GM23338 (cell line): ENCODE results near the gene PTPRN2. TPM values are rescaled to one million over a fixed set of nuclear protein-coding genes. Genes with fewer than 3 reads are reported as not detected.
"Not testable (repeated sequence)": the region's sequence is repeated elsewhere in the genome, so short reads cannot be mapped to it uniquely, and the experiment has no call there.

ENCODE experiments used
- ATAC-seq: fragments of 200-7000 bp; cut with Tn5 transposase; 3 replicates; pipeline ENCODE4 v1.9.1; 2020
- DNase-seq: peaks from one replicate; pipeline ENCODE4 v3.0.0-alpha.2; 2015; ENCODE audit warnings: low spot score
- H2AFZ ChIP-seq: fragments of 200-600 bp; sonication (generic); 2 replicates; pipeline ENCODE4 v1.8.0; 2016; ENCODE audit warnings: antibody characterized with exemption, mild to moderate bottlenecking, moderate library complexity
- H3F3A ChIP-seq: fragments of 200-600 bp; sonication (generic); replicated peaks from 2 replicates; pipeline ENCODE4 v1.8.0; 2017; ENCODE audit warnings: antibody characterized with exemption, mixed run types, low read depth
- H3K27ac ChIP-seq: fragments of 200-600 bp; sonication (generic); 2 replicates; pipeline ENCODE4 v1.6.1; 2016; ENCODE audit warnings: low read depth
- H3K27me3 ChIP-seq: fragments of 200-600 bp; sonication (generic); 2 replicates; pipeline ENCODE4 v1.8.0; 2016; ENCODE audit warnings: mild to moderate bottlenecking, mixed run types, moderate library complexity; ENCODE audit not compliant: insufficient read depth
- H3K36me3 ChIP-seq: fragments of 200-600 bp; sonication (generic); 2 replicates; pipeline ENCODE4 v1.8.0; 2016; ENCODE audit warnings: mild to moderate bottlenecking; ENCODE audit not compliant: insufficient read depth
- H3K4me1 ChIP-seq: fragments of 200-600 bp; sonication (generic); 2 replicates; pipeline ENCODE4 v1.8.0; 2016; ENCODE audit warnings: mild to moderate bottlenecking, moderate library complexity; ENCODE audit not compliant: insufficient read depth
- H3K4me2 ChIP-seq: fragments of 200-600 bp; sonication (generic); 2 replicates; pipeline ENCODE4 v1.7.1; 2017; ENCODE audit warnings: mixed run types
- H3K4me3 ChIP-seq: fragments of 200-600 bp; sonication (generic); 2 replicates; pipeline ENCODE4 v1.6.1; 2016; ENCODE audit warnings: mixed run types
- H3K79me2 ChIP-seq: fragments of 200-600 bp; sonication (generic); replicated peaks from 2 replicates; pipeline ENCODE4 v1.8.0; 2017; ENCODE audit warnings: mild to moderate bottlenecking; ENCODE audit not compliant: insufficient read depth
- H3K9me2 ChIP-seq: fragments of 200-600 bp; sonication (generic); 2 replicates; pipeline ENCODE4 v1.8.0; 2017; ENCODE audit not compliant: insufficient read depth
- H4K20me1 ChIP-seq: fragments of 200-600 bp; sonication (generic); replicated peaks from 2 replicates; pipeline ENCODE4 v1.8.0; 2017; ENCODE audit warnings: mild to moderate bottlenecking; ENCODE audit not compliant: insufficient read depth
- H3K27ac Mint-ChIP-seq: 2 replicates; pipeline ENCODE4 v1.8.0; 2020; ENCODE audit warnings: inconsistent platforms, mild to moderate bottlenecking, moderate library complexity, mixed read lengths
- H3K27me3 Mint-ChIP-seq: 3 replicates; pipeline ENCODE4 v1.8.0; 2022; ENCODE audit warnings: low read depth, mild to moderate bottlenecking, moderate library complexity, mixed read lengths, inconsistent platforms; ENCODE audit not compliant: insufficient read depth, poor library complexity
- H3K36me3 Mint-ChIP-seq: 3 replicates; pipeline ENCODE4 v1.8.0; 2021; ENCODE audit warnings: low read depth, mild to moderate bottlenecking, inconsistent platforms, moderate library complexity, mixed read lengths
- H3K4me1 Mint-ChIP-seq: 3 replicates; pipeline ENCODE4 v1.8.0; 2020; ENCODE audit warnings: mild to moderate bottlenecking, inconsistent platforms, mixed read lengths
- H3K4me3 Mint-ChIP-seq: 3 replicates; pipeline ENCODE4 v1.8.0; 2021; ENCODE audit warnings: moderate library complexity, mild to moderate bottlenecking, inconsistent platforms, mixed read lengths
- H3K9me3 Mint-ChIP-seq: 3 replicates; pipeline ENCODE4 v1.8.0; 2020; ENCODE audit warnings: moderate library complexity, mild to moderate bottlenecking, inconsistent platforms, mixed read lengths
- CREB1 ChIP-seq: fragments of 250-450 bp; sonication (Bioruptor Pico); IDR thresholded peaks from 2 replicates; pipeline ENCODE4 v1.5.0; 2020; ENCODE audit warnings: low read depth, mild to moderate bottlenecking, moderate library complexity
- ETS1 ChIP-seq: IDR thresholded peaks from 2 replicates; pipeline ENCODE4 v1.6.1; 2016; ENCODE audit warnings: antibody characterized with exemption
- EZH2 ChIP-seq: fragments of 200-600 bp; sonication (generic); IDR thresholded peaks from one replicate; pipeline ENCODE4 v1.8.0; 2017; ENCODE audit warnings: antibody characterized with exemption, mild to moderate bottlenecking, low read depth; ENCODE audit not compliant: unreplicated experiment
- JUNB ChIP-seq: IDR thresholded peaks from one replicate; pipeline ENCODE4 v1.6.1; 2016; ENCODE audit warnings: antibody characterized with exemption; ENCODE audit not compliant: unreplicated experiment
- POLR2AphosphoS5 ChIP-seq: IDR thresholded peaks from 2 replicates; pipeline ENCODE4 v1.6.1; 2016; ENCODE audit warnings: antibody characterized with exemption, low read depth
- ZNF331 ChIP-seq: fragments of 250-450 bp; sonication (Bioruptor Pico); IDR thresholded peaks from 2 replicates; pipeline ENCODE4 v1.5.0; 2020; ENCODE audit warnings: low read depth, mild to moderate bottlenecking, moderate library complexity
- ZNF462 ChIP-seq: fragments of 250-450 bp; sonication (Bioruptor Pico); IDR thresholded peaks from 2 replicates; pipeline ENCODE4 v1.5.0; 2020; ENCODE audit warnings: mild to moderate bottlenecking, moderate library complexity
- polyA plus RNA-seq: library from polyadenylated mRNA; unstranded; fragments of >200 nt; fragmentation: Nextera tagmentation; extraction: Ambion mirVana; gene quantifications from 2 replicates; pipeline ENCODE4 v1.2.1, GENCODE V29; 2016
- total RNA-seq: library from RNA; depleted of rRNA; stranded (reverse); fragments of >200 nt; shearing (Covaris generic); gene quantifications from 2 replicates; pipeline ENCODE4 v1.2.3, GENCODE V29; 2014
- TF ChIP-seq, protein P1 (sequence below), 2 experiments: fragments of 200-600 bp in 1 of 2; sonication (generic) in 1 of 2; conservative IDR thresholded peaks; 2 replicates each; pipeline versions ENCODE4 v1.5.1 to v1.6.1; 2016 to 2017; ENCODE audit warnings: antibody characterized with exemption in 2 of 2, low read depth in 2 of 2, mild to moderate bottlenecking in 2 of 2, moderate library complexity in 1 of 2
- TF ChIP-seq, protein P2 (sequence below): IDR thresholded peaks from one replicate; pipeline ENCODE4 v1.6.1; 2018; ENCODE audit warnings: antibody characterized with exemption; ENCODE audit not compliant: unreplicated experiment

PTPRN2 gene
- total and polyA plus RNA-seq, 2 experiments from 2014 or later: 0.87 to 4.0 TPM

- Histone ChIP-seq H3K79me2 (no peaks in the 10 kb centered on the region), H2AFZ (no peak overlapping the region), H3K36me3 (peaks cover 4% of the 10 kb centered on the region; the same call in 1 of the 2 replicates), H3K4me2 (no peak overlapping the region), H4K20me1 (no peaks in the 10 kb centered on the region), H3K4me1 (no peaks in the 10 kb centered on the region), H3K9me2 (no peaks in the 10 kb centered on the region), H3K27me3 (no peaks in the 10 kb centered on the region), H3K4me3 (no peak overlapping the region), H3F3A (no peaks in the 10 kb centered on the region), H3K27ac (no peak overlapping the region)
- H3K27me3 Mint-ChIP-seq: peaks cover 2% of the 10 kb centered on the region
- H3K27ac Mint-ChIP-seq: no peak overlapping the region
- no peaks in the 10 kb centered on the region for H3K4me1 Mint-ChIP-seq
- H3K36me3 Mint-ChIP-seq: peaks cover 39% of the 10 kb centered on the region
- no peak overlapping the region for H3K4me3 Mint-ChIP-seq
- TF ChIP-seq POLR2AphosphoS5 (no peak), JUNB (no peak), ZNF462 (no peak), CREB1 (CRISPR knock-in tag) (no peak), EZH2 (no peak), ETS1 (no peak), ZNF331 (no peak)
- TF ChIP-seq, protein P1, sequence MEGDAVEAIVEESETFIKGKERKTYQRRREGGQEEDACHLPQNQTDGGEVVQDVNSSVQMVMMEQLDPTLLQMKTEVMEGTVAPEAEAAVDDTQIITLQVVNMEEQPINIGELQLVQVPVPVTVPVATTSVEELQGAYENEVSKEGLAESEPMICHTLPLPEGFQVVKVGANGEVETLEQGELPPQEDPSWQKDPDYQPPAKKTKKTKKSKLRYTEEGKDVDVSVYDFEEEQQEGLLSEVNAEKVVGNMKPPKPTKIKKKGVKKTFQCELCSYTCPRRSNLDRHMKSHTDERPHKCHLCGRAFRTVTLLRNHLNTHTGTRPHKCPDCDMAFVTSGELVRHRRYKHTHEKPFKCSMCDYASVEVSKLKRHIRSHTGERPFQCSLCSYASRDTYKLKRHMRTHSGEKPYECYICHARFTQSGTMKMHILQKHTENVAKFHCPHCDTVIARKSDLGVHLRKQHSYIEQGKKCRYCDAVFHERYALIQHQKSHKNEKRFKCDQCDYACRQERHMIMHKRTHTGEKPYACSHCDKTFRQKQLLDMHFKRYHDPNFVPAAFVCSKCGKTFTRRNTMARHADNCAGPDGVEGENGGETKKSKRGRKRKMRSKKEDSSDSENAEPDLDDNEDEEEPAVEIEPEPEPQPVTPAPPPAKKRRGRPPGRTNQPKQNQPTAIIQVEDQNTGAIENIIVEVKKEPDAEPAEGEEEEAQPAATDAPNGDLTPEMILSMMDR (conservative IDR thresholded peaks at IDR 0.05; ENCODE audit: low read depth in 2 of 2): no peak
- TF ChIP-seq, protein P2, sequence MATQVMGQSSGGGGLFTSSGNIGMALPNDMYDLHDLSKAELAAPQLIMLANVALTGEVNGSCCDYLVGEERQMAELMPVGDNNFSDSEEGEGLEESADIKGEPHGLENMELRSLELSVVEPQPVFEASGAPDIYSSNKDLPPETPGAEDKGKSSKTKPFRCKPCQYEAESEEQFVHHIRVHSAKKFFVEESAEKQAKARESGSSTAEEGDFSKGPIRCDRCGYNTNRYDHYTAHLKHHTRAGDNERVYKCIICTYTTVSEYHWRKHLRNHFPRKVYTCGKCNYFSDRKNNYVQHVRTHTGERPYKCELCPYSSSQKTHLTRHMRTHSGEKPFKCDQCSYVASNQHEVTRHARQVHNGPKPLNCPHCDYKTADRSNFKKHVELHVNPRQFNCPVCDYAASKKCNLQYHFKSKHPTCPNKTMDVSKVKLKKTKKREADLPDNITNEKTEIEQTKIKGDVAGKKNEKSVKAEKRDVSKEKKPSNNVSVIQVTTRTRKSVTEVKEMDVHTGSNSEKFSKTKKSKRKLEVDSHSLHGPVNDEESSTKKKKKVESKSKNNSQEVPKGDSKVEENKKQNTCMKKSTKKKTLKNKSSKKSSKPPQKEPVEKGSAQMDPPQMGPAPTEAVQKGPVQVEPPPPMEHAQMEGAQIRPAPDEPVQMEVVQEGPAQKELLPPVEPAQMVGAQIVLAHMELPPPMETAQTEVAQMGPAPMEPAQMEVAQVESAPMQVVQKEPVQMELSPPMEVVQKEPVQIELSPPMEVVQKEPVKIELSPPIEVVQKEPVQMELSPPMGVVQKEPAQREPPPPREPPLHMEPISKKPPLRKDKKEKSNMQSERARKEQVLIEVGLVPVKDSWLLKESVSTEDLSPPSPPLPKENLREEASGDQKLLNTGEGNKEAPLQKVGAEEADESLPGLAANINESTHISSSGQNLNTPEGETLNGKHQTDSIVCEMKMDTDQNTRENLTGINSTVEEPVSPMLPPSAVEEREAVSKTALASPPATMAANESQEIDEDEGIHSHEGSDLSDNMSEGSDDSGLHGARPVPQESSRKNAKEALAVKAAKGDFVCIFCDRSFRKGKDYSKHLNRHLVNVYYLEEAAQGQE: no peak
- DNase-seq: no peak
- H3K9me3 Mint-ChIP-seq: peaks cover 91% of the 10 kb centered on the region
- ATAC-seq: no peak
Measured at GRCh38 chr7:158034571-158034970, 553.1 kb downstream of the PTPRN2 start.

GRCh38 chr7:158033925-158034324 lies 553.7 kb downstream of the PTPRN2 start:
- Mint-ChIP-seq H3K36me3 (peaks cover 43% of the 10 kb centered on the region), H3K9me3 (peaks cover 90% of the 10 kb centered on the region)
- not testable (repeated sequence) for H3K27ac ChIP-seq, H3K4me2 ChIP-seq, H3K4me3 Mint-ChIP-seq, H3K36me3 ChIP-seq, H3K9me2 ChIP-seq, H3K4me1 ChIP-seq, H3K27ac Mint-ChIP-seq, ATAC-seq, H3K4me3 ChIP-seq, H3K27me3 Mint-ChIP-seq, H3K79me2 ChIP-seq, H3K4me1 Mint-ChIP-seq, DNase-seq, H3K27me3 ChIP-seq, H3F3A ChIP-seq, H4K20me1 ChIP-seq, H2AFZ ChIP-seq
